ENCODE measurements around the gene ERCC6L.

Gene ERCC6L, protein sequence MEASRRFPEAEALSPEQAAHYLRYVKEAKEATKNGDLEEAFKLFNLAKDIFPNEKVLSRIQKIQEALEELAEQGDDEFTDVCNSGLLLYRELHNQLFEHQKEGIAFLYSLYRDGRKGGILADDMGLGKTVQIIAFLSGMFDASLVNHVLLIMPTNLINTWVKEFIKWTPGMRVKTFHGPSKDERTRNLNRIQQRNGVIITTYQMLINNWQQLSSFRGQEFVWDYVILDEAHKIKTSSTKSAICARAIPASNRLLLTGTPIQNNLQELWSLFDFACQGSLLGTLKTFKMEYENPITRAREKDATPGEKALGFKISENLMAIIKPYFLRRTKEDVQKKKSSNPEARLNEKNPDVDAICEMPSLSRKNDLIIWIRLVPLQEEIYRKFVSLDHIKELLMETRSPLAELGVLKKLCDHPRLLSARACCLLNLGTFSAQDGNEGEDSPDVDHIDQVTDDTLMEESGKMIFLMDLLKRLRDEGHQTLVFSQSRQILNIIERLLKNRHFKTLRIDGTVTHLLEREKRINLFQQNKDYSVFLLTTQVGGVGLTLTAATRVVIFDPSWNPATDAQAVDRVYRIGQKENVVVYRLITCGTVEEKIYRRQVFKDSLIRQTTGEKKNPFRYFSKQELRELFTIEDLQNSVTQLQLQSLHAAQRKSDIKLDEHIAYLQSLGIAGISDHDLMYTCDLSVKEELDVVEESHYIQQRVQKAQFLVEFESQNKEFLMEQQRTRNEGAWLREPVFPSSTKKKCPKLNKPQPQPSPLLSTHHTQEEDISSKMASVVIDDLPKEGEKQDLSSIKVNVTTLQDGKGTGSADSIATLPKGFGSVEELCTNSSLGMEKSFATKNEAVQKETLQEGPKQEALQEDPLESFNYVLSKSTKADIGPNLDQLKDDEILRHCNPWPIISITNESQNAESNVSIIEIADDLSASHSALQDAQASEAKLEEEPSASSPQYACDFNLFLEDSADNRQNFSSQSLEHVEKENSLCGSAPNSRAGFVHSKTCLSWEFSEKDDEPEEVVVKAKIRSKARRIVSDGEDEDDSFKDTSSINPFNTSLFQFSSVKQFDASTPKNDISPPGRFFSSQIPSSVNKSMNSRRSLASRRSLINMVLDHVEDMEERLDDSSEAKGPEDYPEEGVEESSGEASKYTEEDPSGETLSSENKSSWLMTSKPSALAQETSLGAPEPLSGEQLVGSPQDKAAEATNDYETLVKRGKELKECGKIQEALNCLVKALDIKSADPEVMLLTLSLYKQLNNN

GRCh38 chrX:72238721-72239475, at the start of gene ERCC6L:
TSS of gene ERCC6L (minus strand) at chrX:72239027. CDS start at chrX:72238911, 116 bp downstream.
- ATAC-seq = peak; percentile 97 to 99

- no peak for ATAC-seq
Measured at GRCh38 chrX:72282302-72282701, 43.5 kb upstream of the ERCC6L start.

DNA sequence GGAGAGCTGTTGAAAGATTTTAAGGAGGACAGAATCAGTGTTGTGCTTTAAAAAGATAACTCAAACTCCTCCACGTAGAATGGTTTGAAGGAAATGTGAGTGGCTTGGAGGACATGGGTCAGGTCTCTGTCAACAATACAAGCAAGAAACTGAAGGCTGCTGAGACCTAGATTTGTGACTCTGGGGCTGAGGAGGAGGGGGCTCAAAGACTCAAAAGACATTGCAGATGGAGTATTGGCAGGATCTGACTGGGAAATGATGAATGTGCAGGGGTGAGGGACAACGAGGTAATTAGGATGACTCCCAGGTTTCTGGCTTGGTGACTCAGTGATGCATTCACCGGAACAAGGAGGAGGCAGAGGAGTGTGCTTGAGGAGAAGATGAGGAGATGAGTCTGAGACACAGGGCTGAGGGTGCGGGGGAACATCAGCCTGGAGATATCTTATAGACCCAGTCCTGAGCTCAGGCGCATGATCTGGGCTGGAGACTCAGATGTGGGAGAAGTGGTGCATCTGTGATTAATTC, 41.6 kb upstream of the ERCC6L start:
- ATAC-seq = no peak

DNA sequence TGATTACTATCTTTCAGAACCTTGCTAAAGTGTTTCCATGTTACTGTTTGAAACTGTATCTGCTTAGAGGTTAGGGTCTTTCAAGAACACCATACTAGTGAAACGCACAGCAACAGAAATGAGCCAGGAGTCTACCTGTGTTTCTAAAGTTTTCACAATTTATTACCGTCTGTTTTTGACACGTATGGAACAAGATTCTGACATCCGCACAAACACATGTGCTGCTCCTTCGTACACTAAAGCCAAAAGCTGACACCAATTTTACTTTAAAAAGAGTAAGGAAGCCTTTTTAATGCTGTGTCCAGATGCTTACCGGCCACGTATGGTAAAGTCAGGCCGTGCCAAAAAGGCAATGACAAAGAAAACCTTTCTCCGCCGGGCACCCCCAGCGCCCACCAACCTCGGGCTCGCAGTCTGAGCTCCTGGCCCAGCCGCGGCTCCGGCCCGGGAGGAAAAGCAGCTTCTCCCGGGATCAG, 37.7 kb upstream of the ERCC6L start:
- no peak for ATAC-seq

DNA sequence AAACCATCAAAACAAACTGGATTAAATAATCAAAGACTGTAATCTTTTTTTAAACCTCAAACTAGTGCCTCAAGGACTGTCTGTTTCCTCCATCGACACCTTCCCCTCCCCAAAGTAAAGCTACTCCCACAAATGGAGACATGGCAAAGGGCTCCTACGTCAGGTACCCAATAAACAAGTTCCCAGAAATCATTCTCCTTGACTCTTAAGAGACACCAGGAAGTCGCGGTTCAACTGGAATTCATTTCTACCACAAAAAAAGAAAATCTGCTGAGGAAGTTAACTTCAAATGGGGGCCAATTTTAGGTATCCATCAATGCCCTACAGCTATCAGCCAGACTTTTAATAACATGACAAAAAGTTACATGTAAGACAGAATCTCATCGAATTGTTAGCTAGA, 35.7 kb upstream of the ERCC6L start:
- no peak for ATAC-seq

GRCh38 chrX:72273718-72274117, 34.9 kb upstream of the ERCC6L start:
- ATAC-seq = peak in 1 of 2 donors; percentile 2

DNA sequence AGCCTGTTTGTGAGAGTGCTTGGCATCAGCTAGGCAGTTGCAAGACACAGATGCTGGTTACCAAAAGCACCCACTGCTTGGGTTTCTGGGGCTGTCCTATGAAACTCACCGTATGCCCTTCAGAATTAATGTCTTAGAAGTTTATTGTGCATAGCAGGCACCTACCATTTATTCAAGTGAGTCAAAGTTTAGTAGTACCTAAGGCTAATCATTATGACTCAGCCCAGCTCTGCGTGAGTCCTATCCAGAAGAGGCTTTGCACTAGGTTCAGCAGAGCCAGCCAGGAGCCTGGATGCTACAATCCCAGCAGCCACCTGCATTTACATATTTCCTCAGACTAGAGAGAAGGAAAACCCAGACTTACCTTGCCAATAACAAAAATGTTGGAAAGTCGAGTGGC, 34.0 kb upstream of the ERCC6L start:
- peak; percentile 61 to 63 for ATAC-seq

- no peak for ATAC-seq
Measured at GRCh38 chrX:72271812-72272211, 33.0 kb upstream of the ERCC6L start.

- no peak for ATAC-seq
Measured at GRCh38 chrX:72271091-72271788, 32.4 kb upstream of the ERCC6L start.

DNA sequence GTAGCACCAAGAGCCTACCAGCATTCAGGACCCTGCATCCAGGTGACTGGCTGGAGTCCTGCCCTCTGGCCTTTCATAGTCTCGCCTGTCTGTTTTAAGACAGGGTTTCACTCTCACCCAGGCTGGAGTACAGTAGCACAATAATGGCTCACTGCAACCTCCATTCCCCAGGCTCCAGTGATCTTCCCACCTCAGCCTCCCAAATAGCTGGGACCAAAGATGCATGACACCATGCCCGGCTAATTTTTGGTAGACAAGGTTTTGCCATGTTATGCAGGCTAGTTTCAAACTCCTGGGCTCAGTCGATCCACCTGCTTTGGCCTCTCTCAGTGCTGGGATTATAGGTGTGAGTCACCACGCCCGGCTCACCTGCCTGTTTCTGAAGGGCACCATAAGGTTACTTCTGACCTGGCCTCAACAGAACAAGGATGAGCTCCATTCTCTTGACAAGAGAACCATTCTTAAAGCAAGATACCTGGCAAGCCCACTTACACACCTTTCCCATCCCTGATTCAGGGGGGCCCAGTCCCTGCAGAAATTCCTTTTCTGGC, 31.6 kb upstream of the ERCC6L start:
- peak in 1 of 2 donors; percentile 3 for ATAC-seq

DNA sequence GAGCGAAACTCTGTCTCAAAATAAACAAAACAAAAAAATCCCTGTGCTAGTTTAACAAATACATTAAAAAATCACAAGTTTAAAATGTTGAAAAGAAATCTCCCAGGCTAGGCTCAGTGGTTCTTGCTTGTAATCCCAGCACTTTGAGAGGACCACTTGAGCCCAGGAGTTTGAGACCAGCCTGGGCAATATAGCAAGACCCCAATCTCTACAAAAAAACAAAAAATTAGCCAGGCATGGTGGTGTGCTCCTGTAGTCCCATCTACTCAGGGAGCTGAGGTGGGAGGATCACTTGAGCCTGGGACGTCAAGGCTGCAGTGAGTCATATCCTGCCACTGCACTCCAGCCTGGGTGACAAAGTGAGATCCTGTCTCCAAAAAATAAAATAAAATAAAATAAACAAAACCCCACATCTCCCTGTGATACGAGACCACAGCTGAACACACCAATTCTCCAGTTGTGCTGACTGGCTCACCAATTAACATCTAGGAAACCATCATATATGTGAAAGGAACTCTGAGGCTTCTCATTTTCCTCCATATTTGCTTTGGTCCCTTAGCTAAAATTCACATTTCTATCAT, 30.9 kb upstream of the ERCC6L start:
- ATAC-seq = peak; percentile 41

- ATAC-seq = no peak
Measured at GRCh38 chrX:72268597-72269365, 30.0 kb upstream of the ERCC6L start.

- ATAC-seq = no peak
Measured at GRCh38 chrX:72265263-72265662, 26.4 kb upstream of the ERCC6L start.

GRCh38 chrX:72262077-72262476, 23.2 kb upstream of the ERCC6L start:
- no peak for ATAC-seq

DNA sequence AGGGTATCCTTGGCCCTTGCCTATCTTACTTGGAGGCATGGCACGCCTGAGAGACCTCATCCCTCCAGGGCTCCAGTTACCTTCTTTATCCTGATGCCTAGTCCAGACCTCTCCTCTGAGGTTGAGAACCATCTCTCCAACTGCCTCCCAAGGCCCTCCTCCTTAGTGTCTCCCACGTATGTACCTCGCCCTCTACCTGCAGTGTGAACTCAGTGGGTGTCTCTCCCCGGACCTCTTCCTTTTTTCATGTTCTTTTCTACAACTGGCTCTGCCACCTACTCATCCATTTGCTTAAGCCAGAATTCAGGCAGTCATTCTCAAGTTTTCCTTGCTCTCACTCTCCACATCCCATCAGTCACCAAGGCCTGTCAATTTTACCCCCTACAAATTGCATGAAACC, 21.6 kb upstream of the ERCC6L start:
- no peak for ATAC-seq

GRCh38 chrX:72258174-72258573, 19.3 kb upstream of the ERCC6L start:
- no peak for ATAC-seq

GRCh38 chrX:72255864-72256263, 17.0 kb upstream of the ERCC6L start:
- ATAC-seq = no peak

DNA sequence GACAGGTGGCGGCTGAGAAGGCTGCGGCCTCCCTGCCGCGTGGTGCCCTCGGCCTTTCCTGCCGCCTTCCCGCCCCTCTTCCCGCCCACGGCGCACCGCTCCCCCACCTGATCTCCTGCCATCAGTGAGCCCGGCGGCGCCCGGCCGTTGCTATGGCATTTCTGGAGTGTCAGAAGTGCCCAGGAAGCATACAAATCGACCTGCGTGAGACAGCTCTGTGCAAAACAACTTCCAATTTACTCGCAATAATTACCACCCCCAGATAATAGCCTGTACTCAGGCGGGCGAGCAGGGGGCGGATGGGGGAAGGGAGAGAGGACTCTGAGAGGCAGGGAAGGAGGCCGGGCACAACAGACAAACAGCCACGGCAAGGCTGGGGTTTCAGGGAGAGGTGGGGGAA, 16.6 kb upstream of the ERCC6L start:
- ATAC-seq = no peak

GRCh38 chrX:72254816-72255215, 16.0 kb upstream of the ERCC6L start:
- ATAC-seq = no peak

GRCh38 chrX:72253686-72254085, 14.9 kb upstream of the ERCC6L start:
- no peak for ATAC-seq

Measured in activated CD4-positive, CD25-positive, alpha-beta regulatory T cell treated with anti-CD3 and anti-CD28 coated beads, Interleukin-2, amount 50 U/mL, for 24 hours (primary cell).